Measurements from ENCODE around the gene PRR29. TPM values are rescaled to one million over a fixed set of nuclear protein-coding genes. Genes with fewer than 3 reads are reported as not detected.

PRR29 gene
- total RNA-seq, 1 experiment from 2014 or later: 3.9 TPM

DNA sequence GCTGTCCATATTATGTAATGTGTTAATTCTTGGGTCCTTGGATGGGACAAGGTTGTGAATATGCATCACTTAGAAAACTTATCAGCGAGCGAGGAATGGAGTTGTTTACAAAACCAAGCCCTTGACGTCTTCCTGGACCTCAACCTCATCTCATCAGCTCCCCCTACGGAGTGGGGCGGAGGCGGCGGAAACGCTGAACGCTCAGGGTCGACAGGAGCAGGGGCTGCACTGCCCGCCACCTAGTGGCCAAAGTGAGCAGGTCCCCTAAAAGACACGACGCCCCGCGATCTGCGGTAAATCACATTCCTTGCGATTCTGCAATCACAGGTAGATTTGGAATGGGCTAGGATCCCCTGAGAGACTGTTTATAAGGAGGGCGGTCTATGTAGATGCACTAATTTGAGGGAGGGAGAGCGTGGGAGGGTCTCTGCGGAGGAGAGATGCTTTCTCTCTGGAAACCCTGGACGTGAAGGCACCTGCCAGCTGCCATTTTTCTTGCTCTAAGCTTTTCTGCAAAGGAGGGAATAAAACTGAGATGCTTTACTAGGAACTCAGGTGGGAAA, 27.7 kb downstream of the PRR29 start:
- in situ Hi-C loops (cut with HindIII; ENCODE audit: low pct_unique_long_range_greater_than_20kb, low sequenced_read_pairs): no loop called here
- peak; percentile 49 for DNase-seq (ENCODE audit: low read depth)

DNA sequence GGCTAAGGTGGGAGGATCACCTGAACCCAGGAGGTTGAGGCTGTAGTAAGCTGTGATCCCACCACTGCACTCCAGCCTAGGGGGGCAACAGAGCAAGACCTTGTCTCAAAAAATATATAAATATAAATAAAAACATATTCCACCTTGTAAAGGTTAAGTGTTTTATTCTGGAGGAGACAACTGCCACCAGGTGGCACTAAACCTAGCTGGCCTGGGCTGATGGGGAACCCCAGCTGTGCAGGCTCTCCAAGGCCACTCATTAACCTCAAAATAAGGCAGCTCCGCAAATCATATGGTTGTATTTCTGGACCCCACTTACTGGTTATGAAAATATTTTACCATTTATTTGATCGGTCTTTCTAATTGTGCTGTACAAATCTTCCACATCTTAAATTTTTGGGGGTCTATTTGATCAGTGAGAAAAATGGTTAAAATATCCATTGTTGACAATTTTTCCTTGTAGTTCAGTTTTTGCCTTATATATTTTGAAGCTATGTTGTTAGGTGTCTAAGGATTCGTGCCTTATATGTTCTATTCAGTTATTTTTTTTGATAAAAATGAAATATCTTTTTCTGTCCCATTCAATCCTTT, 30.8 kb downstream of the PRR29 start:
- DNase-seq (ENCODE audit: low read depth): no peak
- in situ Hi-C loops (cut with HindIII; ENCODE audit: low pct_unique_long_range_greater_than_20kb, low sequenced_read_pairs): no loop called here

DNA sequence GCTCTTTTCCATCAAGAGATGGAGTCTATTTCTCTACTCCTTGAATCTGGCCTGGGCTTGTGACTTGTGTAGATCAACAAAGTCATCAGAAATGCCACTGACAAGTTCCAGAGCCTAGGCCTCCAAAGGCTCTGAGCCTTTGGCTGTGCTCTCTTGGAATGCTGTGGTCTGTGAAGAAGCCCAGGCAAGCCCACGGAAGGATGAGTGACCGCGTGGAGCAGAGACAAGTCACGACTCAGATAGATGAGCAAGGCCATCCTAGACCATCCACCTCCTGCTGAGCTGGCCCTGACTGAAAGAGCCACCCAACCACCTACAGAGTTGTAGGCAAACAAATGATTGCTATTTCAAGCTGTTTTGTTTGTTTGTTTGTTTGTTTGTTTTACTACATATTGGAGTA, 33.9 kb downstream of the PRR29 start:
- DNase-seq (ENCODE audit: low read depth): no peak
- in situ Hi-C loops (cut with HindIII; ENCODE audit: low pct_unique_long_range_greater_than_20kb, low sequenced_read_pairs): no loop called here

DNA sequence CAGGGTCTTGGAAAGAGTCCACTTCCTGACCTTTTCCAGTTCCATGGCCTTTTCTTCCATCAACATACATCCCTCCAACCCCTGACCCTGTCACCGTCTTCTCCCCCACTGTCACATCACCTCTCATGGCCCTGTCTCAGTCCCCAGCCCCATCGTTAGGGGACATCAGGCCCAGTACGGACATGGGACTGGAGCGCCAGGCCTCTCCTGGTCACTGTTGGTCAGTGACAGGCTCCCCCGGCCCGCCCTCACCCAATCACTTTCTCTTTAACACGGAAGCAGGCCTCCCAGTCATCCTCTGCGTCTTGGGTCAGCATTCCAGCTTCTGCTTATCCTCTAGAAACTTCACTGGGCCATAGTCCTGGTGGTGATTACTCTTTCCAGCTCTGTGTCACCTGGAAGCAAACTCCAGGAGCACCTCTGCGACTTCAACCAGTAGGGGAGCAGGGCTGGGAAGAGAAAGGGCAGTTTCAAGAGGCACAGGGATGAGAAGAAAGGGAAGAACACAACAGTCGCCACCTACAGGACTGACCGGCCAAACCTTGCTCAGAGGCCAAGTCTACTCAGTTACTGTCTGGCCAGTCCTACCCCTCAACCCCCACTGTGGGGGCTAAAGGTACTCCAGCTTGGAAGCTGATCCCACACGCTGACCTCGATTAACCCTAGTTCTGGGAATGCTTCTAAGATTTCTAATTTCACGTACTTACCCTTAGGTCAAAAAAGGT, 38.2 kb downstream of the PRR29 start:
- no peak for DNase-seq (ENCODE audit: low read depth)
- in situ Hi-C loops (cut with HindIII; ENCODE audit: low pct_unique_long_range_greater_than_20kb, low sequenced_read_pairs): no loop called here

DNA sequence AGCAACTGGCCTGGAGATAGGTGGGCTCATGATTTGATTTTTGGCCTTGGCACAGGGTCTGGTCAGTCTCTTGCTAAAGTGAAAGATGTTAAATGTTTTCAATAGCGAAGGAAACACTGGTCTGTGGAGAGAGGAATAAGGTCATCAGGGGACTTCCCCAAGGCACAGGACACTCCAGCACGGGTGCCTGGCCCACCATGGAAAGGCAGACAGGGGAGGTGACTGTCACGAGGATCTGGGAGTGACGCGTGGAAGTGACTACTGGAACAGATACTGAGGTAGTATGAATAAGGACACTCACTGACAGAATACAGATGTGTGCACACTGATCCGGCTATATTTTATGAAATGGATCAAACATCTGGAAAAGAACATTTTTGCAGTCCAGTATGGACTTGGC, 39.0 kb downstream of the PRR29 start:
- DNase-seq (ENCODE audit: low read depth): no peak
- in situ Hi-C loops (cut with HindIII; ENCODE audit: low pct_unique_long_range_greater_than_20kb, low sequenced_read_pairs): no loop called here

DNA sequence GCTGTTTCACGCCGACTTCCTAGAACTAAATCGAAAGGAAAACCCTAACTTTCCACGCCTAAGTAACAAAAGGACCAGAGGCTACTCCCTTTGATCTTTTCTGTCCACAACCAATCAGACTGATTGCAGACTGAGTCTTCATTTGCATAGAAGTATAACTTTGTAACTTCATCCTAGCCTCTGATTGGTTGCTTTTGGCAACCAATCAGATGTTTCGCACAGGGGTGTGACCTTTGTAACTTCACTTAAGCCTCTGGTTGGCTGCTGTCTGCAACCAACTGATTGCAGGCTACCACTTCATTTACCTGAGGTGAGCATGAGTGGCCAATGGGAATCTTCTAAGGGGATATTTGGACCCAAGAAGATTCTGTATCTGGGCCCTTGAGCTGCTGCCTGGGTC, 39.7 kb downstream of the PRR29 start:
- in situ Hi-C loops (cut with HindIII; ENCODE audit: low pct_unique_long_range_greater_than_20kb, low sequenced_read_pairs): no loop called here
- DNase-seq (ENCODE audit: low read depth): peak; percentile 79

DNA sequence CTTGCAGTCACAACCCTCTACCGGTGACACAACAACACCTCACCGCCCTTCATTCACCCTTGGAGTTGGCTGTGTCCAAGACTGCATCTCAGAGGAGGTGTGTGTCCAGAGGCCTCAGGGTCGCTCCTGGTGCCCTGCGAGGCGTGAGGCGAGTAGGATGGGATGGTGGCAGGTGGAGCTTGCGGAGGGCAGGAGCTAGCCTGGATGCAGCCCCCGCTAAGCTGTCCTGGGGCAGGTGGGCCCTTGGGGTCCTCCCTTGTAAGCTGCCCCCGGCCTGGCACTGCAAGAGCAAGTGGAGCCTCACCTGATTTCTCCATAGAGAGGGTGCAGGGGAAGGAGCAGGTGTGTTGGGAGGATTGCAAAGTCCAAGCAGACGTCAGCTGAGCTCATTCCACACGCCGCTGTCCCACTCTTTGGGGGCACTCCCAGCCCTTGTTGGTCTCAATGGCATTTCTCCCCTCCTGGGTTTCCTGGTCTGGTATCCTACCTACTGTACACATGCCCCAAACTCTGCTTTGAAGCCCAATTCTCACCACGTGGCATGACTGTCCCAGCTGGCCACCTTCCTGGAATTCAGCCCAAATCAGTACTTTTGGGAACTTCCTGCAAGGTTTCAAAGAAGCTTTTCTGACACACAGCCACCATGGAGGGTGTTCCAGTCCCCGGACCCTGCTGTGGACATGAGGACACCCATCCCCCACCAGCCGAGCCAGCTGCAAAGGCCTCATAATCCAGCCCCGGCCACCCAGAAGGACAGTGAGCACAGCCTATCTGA, 40.4 kb downstream of the PRR29 start:
- DNase-seq (ENCODE audit: low read depth): no peak
- in situ Hi-C loops (cut with HindIII; ENCODE audit: low pct_unique_long_range_greater_than_20kb, low sequenced_read_pairs): no loop called here

DNA sequence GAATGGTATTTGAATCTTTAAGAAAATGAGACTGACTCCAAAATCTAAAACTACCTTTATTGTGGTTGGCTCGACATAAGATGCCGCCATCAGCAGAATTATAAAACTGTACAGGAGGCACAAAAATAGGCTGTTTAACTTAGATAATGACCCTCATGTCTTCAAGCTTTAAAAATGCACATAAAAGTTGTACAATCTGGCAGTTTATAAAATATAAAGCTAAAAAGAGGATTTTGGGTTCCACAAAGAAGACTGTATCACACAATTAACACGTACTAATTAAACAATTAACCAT, 40.9 kb downstream of the PRR29 start:
- in situ Hi-C loops (cut with HindIII; ENCODE audit: low pct_unique_long_range_greater_than_20kb, low sequenced_read_pairs): no loop called here

DNA sequence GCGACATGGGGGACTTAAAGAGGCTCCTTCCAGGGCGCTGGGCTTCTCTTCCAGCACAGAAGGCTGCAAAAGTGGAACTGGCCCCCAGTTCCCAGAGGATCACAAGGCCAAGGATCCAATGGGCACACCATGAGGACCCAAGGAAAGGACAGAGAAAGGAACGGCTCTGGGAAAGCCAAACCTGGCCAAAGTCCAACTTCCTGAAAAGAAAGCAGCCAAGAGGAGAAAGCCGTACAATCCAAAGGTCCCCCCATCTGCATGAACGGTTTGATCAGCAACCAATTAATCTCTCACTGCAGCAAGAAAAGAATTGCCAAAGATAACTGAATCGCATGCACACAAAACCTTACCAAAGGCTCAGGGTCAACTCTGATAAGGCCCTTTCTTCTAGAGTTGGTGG, 42.1 kb downstream of the PRR29 start:
- DNase-seq (ENCODE audit: low read depth): no peak
- in situ Hi-C loops (cut with HindIII; ENCODE audit: low pct_unique_long_range_greater_than_20kb, low sequenced_read_pairs): no loop called here

More for the DNA sequence above, 40.9 kb downstream of the PRR29 start:
- no peak for DNase-seq (ENCODE audit: low read depth)

DNA sequence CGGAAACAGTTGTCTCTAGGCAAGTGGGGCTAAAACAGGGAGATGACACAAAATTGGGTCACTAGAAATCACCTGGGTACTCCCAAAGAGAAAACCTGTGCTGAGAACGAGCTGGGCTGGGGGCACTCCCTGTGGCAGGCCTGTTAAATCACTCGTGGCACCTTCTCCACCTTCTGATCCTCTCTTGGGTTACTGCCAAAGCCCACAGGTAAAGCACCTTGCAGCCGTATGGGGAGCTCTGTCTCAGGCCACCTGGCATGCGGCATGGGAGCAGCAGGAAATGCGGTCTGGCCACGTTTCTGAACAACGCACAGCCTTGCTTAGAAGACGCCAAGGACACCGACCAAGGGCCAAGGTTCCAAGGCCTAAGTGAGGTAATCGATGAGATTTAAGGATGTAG, 43.8 kb downstream of the PRR29 start:
- no peak for DNase-seq (ENCODE audit: low read depth)
- in situ Hi-C loops (cut with HindIII; ENCODE audit: low pct_unique_long_range_greater_than_20kb, low sequenced_read_pairs): no loop called here

DNA sequence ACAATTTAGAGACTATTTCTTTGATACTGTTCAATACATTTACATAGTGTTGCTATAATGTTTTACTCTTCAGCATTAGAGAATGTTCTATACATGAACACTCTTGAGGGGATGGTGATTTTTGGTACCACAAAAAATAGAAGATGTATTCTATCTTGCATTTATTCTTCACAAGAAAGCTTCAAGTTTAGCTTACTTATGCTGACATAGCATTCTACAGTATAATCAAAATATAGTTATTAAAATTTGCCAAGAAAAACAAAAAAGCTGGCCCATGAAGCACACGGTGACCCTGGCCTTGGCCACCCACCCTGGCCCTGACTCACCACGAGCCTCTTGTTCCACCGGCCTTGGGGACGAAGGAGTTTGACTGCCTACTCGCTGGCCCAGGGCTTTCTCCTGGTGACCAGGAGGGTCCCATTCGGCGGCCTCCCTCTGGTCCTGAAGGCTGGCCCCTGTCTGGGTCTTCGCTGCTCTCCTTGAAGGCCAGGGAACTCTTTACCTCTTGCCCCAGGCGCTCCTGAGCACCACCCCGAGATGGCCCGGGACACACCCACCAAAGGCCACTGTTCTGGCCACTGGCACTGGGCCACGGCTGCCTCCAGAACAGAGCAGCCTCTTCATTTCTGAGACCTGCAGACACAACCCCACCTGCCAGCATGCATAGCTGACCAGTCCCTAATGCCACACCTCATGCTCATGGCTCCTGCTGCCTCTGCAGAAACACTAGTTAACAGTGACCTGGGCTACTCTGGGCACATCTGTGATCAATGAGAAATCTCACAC, 44.7 kb downstream of the PRR29 start:
- in situ Hi-C loops (cut with HindIII; ENCODE audit: low pct_unique_long_range_greater_than_20kb, low sequenced_read_pairs): no loop called here
- no peak for DNase-seq (ENCODE audit: low read depth)

DNA sequence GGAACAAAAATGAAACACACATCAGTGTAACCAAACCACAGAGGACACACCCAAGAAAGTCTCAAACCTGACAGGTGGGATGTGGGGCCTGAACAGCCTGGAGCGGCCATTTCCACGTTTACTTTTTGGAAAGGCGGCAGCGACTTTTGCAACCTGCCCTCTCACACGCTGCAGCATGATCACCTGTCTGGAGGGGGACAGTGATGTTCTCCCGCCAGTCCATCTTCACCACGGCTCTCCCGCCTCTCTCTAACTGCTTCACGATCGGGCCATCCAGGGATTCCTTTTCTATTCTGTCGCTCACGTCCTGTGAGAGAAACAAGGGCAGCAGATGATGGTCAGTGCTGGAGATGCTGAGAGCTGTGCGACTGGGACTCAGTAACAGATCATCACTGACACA, 47.0 kb downstream of the PRR29 start:
- no peak for DNase-seq (ENCODE audit: low read depth)
- in situ Hi-C loops (cut with HindIII; ENCODE audit: low pct_unique_long_range_greater_than_20kb, low sequenced_read_pairs): no loop called here

DNA sequence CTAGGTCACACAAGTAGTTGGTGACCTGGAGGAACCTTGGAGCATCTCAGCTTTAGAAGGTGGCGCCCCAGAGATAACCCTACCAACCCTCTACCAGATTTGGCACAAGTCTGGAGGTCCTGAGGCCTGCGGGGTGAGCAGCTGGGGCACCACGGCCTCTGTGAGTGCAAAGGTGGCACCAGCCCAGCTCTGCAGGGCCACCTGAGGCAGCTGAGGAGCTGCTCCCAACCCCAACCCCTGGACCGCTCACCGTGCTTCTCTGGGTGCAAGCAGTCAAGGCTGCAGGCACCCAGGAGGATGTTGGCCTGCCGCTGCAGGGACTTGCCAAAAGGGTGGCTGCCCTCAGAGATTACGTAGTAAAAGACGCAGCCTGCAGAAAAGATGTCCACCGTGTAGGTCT, 50.7 kb downstream of the PRR29 start:
- in situ Hi-C loops (cut with HindIII; ENCODE audit: low pct_unique_long_range_greater_than_20kb, low sequenced_read_pairs): no loop called here

DNA sequence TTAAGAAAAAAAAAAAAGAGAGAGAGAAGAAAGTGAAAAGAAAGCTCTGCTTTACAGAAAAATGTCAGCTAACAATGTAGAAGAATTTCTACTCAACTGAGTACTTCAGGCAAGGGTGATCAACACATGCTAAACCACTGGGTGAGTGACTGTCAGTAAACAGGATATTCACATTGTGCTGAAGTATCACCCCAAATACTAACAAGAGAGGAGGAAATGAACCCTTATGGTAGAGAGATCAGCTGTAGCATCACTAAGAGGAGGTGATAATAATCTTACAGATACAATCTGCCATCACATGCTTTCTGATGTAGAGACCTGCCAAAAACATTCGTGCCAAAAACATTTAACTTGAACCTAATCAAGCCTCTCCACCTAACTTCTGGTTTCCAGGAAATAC, 53.0 kb downstream of the PRR29 start:
- DNase-seq (ENCODE audit: low read depth): no peak
- in situ Hi-C loops (cut with HindIII; ENCODE audit: low pct_unique_long_range_greater_than_20kb, low sequenced_read_pairs): no loop called here

More for the DNA sequence above, 50.7 kb downstream of the PRR29 start:
- no peak for DNase-seq (ENCODE audit: low read depth)

DNA sequence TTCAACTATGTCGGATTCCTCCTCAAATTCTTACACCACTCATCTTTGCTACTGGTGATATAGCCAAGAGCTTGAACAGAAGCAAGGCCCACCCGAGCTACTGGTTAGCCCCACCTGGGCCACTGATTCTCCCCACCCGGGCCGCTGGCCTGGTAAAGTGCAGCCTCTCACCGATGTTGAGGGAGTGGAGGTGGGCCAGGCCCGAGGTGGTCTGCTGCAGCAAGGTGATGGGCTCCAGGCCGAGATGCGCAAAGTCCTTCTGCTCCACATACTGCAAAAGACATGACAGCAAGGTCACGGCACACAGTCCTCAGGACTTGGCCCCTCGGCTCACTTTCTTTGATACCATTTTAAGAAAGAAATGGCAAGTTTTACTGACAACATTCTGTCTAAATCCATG, 55.0 kb downstream of the PRR29 start:
- no peak for DNase-seq (ENCODE audit: low read depth)
- in situ Hi-C loops (cut with HindIII; ENCODE audit: low pct_unique_long_range_greater_than_20kb, low sequenced_read_pairs): no loop called here
